NOMO-1 (cell line): ENCODE measurements around the gene SLC44A3.

Experiments used
- DNase-seq, 2 experiments: peaks; one replicate each; lab custom pipeline; 2025; ENCODE audit not compliant: unreplicated experiment in 2 of 2; lab: John Stamatoyannopoulos, UW

SLC44A3 gene

DNA sequence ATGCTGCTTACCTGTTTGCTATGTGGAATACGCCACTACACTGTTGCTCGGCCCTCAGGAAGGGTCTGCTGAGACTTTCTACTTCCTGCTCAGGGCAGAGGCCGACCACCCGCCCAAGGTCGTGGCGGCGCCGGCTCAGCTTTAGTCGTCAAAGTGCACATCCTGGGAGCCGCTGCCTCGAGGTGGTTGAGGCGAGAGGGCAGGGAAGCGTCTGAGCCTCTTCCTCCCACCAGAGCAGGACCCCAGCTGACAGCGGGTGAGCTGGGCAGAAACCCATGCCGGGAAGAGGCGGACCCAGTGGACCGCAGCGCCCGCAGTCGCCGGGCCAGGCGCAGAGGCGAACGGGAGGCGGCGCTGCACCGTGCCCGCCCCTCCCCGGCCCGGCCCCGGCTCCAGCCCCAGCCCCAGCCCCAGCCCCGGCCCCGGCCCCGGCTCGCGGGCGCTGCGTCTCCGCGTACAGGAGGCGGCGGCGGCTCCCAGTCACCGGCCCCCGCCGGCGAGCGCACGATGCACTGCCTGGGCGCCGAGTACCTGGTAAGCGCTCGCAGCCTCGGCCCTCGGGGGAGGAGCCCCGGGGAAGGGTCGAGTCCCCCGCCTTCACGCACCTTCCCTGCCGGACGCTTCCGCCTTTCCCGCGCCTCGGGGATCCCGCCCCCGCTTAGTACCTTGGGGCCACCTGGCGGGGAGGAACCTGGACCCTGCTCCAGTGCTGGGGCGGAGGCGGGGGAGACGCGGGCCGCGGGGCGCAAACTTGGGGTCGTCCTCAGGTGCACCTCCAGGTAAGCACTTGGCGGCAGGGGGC, at the start of gene SLC44A3:
Gene SLC44A3, plus strand, starts transcription at position 413 of the 802 bp plus-strand sequence. Its CDS starts 95 bp downstream, at position 508.
- peak; percentile 19 to 26 for DNase-seq

- peak; percentile 63 to 74 for DNase-seq
Observed at GRCh38 chr1:94772230-94772641, 47.9 kb upstream of the SLC44A3 start.

- peak; percentile 10 to 67 for DNase-seq
Observed at GRCh38 chr1:94772845-94773244, 47.3 kb upstream of the SLC44A3 start.

- DNase-seq, result no peak
Observed at GRCh38 chr1:94773296-94773809, 46.8 kb upstream of the SLC44A3 start.

DNA sequence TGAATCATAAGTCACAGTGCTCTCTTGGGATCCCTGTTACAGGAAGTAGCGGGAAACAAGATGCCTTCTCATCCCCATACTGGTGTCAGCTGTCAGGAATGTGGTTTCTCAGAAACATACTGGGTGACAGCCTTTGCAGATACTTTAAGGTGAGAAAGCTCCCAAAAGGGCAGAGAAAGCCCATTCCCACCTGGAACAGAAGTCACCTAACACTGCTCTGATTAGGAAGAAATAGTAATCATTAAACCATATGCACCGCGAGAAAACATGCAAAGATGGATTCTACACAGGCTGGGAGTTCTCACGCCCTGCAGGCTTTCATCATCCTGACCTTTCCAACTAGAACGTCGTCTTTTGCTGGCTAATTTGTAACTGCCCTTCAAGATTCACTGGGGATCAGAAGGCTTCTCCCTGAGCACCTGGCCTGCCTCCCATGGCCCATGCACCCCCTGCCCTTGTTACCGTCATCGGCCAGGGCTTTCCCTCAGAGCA, 46.2 kb upstream of the SLC44A3 start:
- no peak for DNase-seq

GRCh38 chr1:94776474-94776873, 43.7 kb upstream of the SLC44A3 start:
- DNase-seq, result no peak

- no peak for DNase-seq
Observed at GRCh38 chr1:94777281-94777680, 42.9 kb upstream of the SLC44A3 start.

DNA sequence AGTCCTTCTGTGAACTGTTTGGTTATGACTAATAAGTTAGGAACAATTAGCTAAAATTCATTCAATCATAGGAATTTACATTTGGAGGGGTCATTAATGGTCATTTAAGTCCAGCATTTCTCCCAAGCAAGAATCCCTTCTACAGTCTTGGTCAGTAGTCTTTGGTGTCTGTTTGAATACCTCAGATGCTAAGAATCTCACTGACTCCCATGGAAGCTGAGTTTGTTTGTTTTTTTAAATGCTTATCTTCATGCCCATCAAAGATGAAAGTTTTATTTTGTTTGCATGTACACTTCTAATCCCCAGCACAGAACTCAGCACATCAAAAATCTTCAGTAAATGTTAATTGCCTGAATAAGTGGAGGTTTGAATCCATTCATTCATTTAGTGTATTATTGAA, 41.3 kb upstream of the SLC44A3 start:
- no peak for DNase-seq

- DNase-seq, result no peak
Observed at GRCh38 chr1:94783342-94784189, 36.6 kb upstream of the SLC44A3 start.

DNA sequence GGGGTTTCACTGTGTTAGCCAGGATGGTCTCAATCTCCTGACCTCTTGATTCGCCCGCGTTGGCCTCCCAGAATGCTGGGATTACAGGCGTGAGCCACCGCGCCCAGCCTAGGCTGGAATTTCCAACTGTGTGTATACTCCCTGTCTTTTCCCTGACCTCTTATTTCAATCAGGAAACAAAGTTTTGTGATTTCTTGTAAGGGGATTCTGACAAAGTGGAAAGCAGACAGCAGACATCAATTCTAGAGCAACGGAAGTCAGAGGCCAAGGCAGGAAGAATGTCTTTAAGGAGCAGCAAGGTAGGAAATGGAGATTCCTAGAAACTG, 36.0 kb upstream of the SLC44A3 start:
- no peak for DNase-seq

DNA sequence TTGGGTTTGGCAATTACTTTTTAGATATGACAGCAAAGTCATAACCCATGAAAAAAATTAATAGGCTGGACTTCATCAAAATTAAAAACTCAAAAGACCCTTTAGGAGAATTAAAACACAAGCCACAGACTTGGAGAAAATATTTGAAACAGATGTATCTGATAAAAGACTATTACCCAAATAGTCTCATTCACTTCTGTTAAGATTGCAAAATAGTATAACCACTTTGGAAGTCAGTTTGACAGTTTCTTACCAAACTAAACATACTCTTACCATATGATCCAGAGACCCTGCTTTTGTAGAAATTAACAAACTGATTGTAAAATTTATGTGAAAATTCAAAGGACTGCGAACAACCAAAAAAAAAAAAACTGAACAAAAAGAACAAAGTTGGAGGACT, 32.5 kb upstream of the SLC44A3 start:
- peak in 1 of 2 experiments; percentile 13 for DNase-seq

- peak in 1 of 2 experiments; percentile 25 for DNase-seq
Observed at GRCh38 chr1:94790246-94790645, 29.9 kb upstream of the SLC44A3 start.

- DNase-seq, result no peak
Observed at GRCh38 chr1:94790670-94791069, 29.5 kb upstream of the SLC44A3 start.

GRCh38 chr1:94792473-94793295, 27.5 kb upstream of the SLC44A3 start:
- peak; percentile 61 to 93 for DNase-seq

DNA sequence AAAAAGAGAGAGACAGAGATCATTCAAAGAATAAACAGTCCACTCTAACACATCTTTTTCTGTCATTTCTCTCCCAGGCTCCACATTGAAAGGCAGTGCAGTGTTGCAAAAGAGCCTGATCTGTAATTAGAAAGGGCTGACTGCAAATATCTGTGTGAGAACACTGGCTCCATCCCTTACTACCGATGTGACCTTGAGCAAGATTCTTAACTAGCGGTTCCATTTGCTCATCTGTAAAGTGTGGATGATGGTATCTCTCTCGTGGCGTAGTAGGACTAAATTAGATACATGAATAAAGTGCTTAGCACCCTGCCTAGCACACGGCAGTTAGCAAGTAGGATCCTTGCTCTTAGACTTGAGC, 26.9 kb upstream of the SLC44A3 start:
- DNase-seq, result peak in 1 of 2 experiments; percentile 24

- DNase-seq, result no peak
Observed at GRCh38 chr1:94795434-94795833, 24.7 kb upstream of the SLC44A3 start.

DNA sequence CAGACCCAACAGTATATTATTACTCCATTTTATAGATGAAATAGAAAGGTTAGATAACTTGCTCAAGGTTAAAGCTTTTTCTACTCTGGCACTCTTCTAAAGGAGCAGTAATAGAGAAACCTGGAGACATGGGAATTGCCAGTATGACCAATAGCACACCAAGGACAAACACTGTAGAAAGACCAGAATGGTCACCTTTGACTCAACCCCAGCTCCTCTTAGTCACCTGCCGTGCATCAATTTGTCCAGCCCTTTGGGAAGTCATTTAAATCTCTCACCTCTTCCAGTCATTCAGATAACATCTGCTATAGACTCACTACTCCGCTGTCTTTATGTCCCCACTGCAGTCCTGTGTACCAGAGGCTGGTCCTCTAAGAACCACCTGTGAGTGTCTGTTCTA, 23.9 kb upstream of the SLC44A3 start:
- DNase-seq, result no peak

DNA sequence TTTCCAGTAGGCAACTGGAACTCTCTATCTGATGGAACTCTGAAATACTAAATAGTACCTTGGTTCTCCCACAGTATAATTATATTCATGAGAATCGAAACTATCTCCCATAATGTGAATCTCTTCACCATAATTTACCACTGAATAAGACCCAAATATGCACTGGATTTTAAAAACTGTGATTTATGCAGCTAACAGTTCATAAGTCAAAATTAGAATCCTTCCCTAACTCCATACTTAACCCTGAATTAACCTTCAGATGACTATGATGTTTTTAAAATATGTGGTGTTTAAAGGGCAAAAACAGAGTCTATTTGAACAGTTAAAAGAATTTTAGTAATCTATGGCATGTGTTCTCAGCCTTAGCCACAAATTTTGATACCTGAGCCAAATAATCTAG, 22.9 kb upstream of the SLC44A3 start:
- DNase-seq, result no peak

GRCh38 chr1:94798054-94798453, 22.1 kb upstream of the SLC44A3 start:
- DNase-seq, result no peak

GRCh38 chr1:94798462-94798861, 21.7 kb upstream of the SLC44A3 start:
- DNase-seq, result peak in 1 of 2 experiments; percentile 6

- no peak for DNase-seq
Observed at GRCh38 chr1:94799206-94799605, 21.0 kb upstream of the SLC44A3 start.
